GM12878 (cell line): Measurements from ENCODE around the gene ASB6. TPM values are rescaled to one million over a fixed set of nuclear protein-coding genes. Genes with fewer than 3 reads are reported as not detected.

Experiments
- ATAC-seq: fragments of 200-7000 bp; cut with Tn5 transposase; 3 replicates; pipeline ENCODE4 v1.9.1; 2020; ENCODE audit warnings: mild to moderate bottlenecking, moderate library complexity
- BruUV-seq: library from RNA; stranded (reverse); fragments of 400-500 nt; replicated peaks from 2 replicates; lab custom pipeline; 2021; lab: Mats Ljungman, UMichigan
- CTCF ChIA-PET: fragments of 300-600 bp; sonication (Branson Sonifier 250); formaldehyde crosslinking; extraction: SDS; loops from one replicate; lab custom pipeline; 2021; ENCODE audit warnings: inconsistent platforms; lab: Yijun Ruan, JAX
- POLR2A ChIA-PET: fragments of 350-600 bp; formaldehyde crosslinking; extraction: SDS; loops from one replicate; lab custom pipeline; 2021; ENCODE audit warnings: inconsistent platforms; lab: Charles Lee
- RAD21 ChIA-PET: fragments of 300-600 bp; sonication (Branson Sonifier 250); formaldehyde crosslinking; loops from one replicate; lab custom pipeline; 2023; ENCODE audit warnings: antibody characterized with exemption; ENCODE audit not compliant: unreplicated experiment; lab: Charles Lee
- SMC1A ChIA-PET: fragments of 300-600 bp; sonication (Branson Sonifier 250); formaldehyde crosslinking; loops from one replicate; lab custom pipeline; 2023; ENCODE audit not compliant: unreplicated experiment, uncharacterized antibody; lab: Charles Lee
- DNase-seq: peaks from one replicate; pipeline ENCODE4 v3.0.0-alpha.2; 2011; ENCODE audit warnings: low read depth, low spot score
- FAIRE-seq: peaks from 3 replicates; lab custom pipeline; 2011; peaks lifted over from hg19 to GRCh38; lab: Jason Lieb, UNC
- H2AFZ ChIP-seq: 2 replicates; pipeline ENCODE4 v1.6.0; 2011; ENCODE audit warnings: low read depth, low read length, control low read depth; ENCODE audit not compliant: control insufficient read depth
- H3K27ac ChIP-seq: 2 replicates; pipeline ENCODE4 v1.5.1; 2011; ENCODE audit warnings: control low read depth; ENCODE audit not compliant: control insufficient read depth, insufficient read depth
- H3K27me3 ChIP-seq, 2 experiments: replicated peaks in 1 of 2; 2 replicates each; pipeline versions ENCODE4 v1.6.0 to v1.6.1; 2011; ENCODE audit warnings: low read length in 1 of 2; ENCODE audit not compliant: control insufficient read depth in 2 of 2, insufficient read depth in 2 of 2
- H3K36me3 ChIP-seq, 2 experiments: 2 replicates each; pipeline ENCODE4 v1.5.1; 2011; ENCODE audit warnings: low read length in 1 of 2; ENCODE audit not compliant: control insufficient read depth in 2 of 2, insufficient read depth in 2 of 2
- H3K4me1 ChIP-seq: 2 replicates; pipeline ENCODE4 v1.6.1; 2011; ENCODE audit warnings: mild to moderate bottlenecking, low read length, moderate library complexity, mixed read lengths; ENCODE audit not compliant: control insufficient read depth, insufficient read depth
- H3K4me2 ChIP-seq: 2 replicates; pipeline ENCODE4 v1.6.0; 2011; ENCODE audit warnings: control low read depth; ENCODE audit not compliant: control insufficient read depth, insufficient read depth
- H3K4me3 ChIP-seq: fragments of 200-600 bp; sonication (generic); 2 replicates; pipeline ENCODE4 v1.5.1; 2016
- H3K79me2 ChIP-seq: 2 replicates; pipeline ENCODE4 v1.6.0; 2011; ENCODE audit warnings: low read length; ENCODE audit not compliant: control insufficient read depth, insufficient read depth
- H3K9ac ChIP-seq: 2 replicates; pipeline ENCODE4 v1.8.0; 2011; ENCODE audit warnings: low read length, control low read depth, mixed read lengths; ENCODE audit not compliant: control insufficient read depth, insufficient read depth
- H3K9me3 ChIP-seq: replicated peaks from 3 replicates; pipeline ENCODE4 v1.5.1; 2011; ENCODE audit warnings: mild to moderate bottlenecking, low read length; ENCODE audit not compliant: control insufficient read depth, insufficient read depth
- H4K20me1 ChIP-seq: 2 replicates; pipeline ENCODE4 v1.6.0; 2011; ENCODE audit not compliant: control insufficient read depth, insufficient read depth
- E4F1 ChIP-seq: fragments of 450-650 bp; IDR thresholded peaks from 2 replicates; pipeline ENCODE4 v1.6.1; 2018; ENCODE audit warnings: borderline replicate concordance, mild to moderate bottlenecking; ENCODE audit not compliant: partially characterized antibody
- PRDM15 ChIP-seq: fragments of 450-650 bp; formaldehyde crosslinking; IDR thresholded peaks from 2 replicates; pipeline ENCODE4 v1.4.0; 2020; ENCODE audit warnings: mild to moderate bottlenecking, moderate library complexity
- SKIL ChIP-seq: fragments of 450-650 bp; IDR thresholded peaks from 2 replicates; pipeline ENCODE4 v1.6.1; 2017; ENCODE audit warnings: mild to moderate bottlenecking, low read depth, inconsistent platforms; ENCODE audit not compliant: poor library complexity, severe bottlenecking
- SPI1 ChIP-seq: IDR thresholded peaks from 2 replicates; pipeline ENCODE4 v1.6.1; 2011; ENCODE audit warnings: low read depth, mild to moderate bottlenecking, low read length, moderate library complexity, borderline replicate concordance; ENCODE audit not compliant: insufficient read depth
- TCF3 ChIP-seq: IDR thresholded peaks from 2 replicates; pipeline ENCODE4 v1.6.1; 2012; ENCODE audit warnings: low read depth, mild to moderate bottlenecking, low read length, borderline replicate concordance; ENCODE audit not compliant: insufficient read depth
- YBX1 ChIP-seq: fragments of 450-650 bp; IDR thresholded peaks from 2 replicates; pipeline ENCODE4 v1.6.1; 2016; ENCODE audit warnings: antibody characterized with exemption
- YY1 ChIP-seq: IDR thresholded peaks from 2 replicates; pipeline ENCODE4 v1.6.1; 2011; ENCODE audit warnings: low read depth, mild to moderate bottlenecking, low read length
- WGBS: methylation state at CpG from one replicate; pipeline ENCODE4 v1.1.6; 2016; ENCODE audit warnings: low lambda C conversion rate; ENCODE audit not compliant: insufficient replicate concordance, insufficient coverage; ENCODE audit errors: missing lambda C conversion rate; 5-methylcytosine and 5-hydroxymethylcytosine counted together
- in situ Hi-C: fragments of 300-500 bp; cut with MboI; formaldehyde crosslinking; loops from 9 replicates; pipeline ENCODE4 v1.14.3; 2018; ENCODE audit warnings: mixed read lengths
- intact Hi-C: fragments of 100-400 bp; cut with micrococcal nuclease; formaldehyde crosslinking; loops from one replicate; pipeline ENCODE4 v1.14.2; 2022; ENCODE audit not compliant: unreplicated experiment
- polyA plus RNA-seq, 11 experiments: library from polyadenylated mRNA; depleted of rRNA in 4 of 11; unstranded in 6 of 11; stranded (reverse) in 5 of 11; fragments of >200 nt; fragmentation: Nextera tagmentation in 4 of 11; fragmentation: Illumina TruSeq in 1 of 11; extraction: Ambion mirVana in 4 of 11; extraction: Trizol in 1 of 11; gene quantifications; 1 replicate in 1 of 11; 2 replicates in 10 of 11; pipeline versions ENCODE4 v1.2.1 to v1.2.3, GENCODE V29; 2011 to 2016; ENCODE audit warnings: inconsistent platforms in 2 of 11, missing spikeins in 2 of 11, low read depth in 1 of 11
- total RNA-seq, 4 experiments: library from RNA; depleted of rRNA in 3 of 4; stranded (reverse); fragments of >200 nt in 3 of 4; fragmentation: Illumina TruSeq in 1 of 4; extraction: Trizol in 1 of 4; gene quantifications; 2 replicates each; pipeline versions ENCODE4 v1.2.1 to v1.2.3, GENCODE V29; 2013 to 2021
- TF ChIP-seq, protein P1 (sequence below): fragments of 450-650 bp; IDR thresholded peaks from 2 replicates; pipeline ENCODE4 v1.6.1; 2017; ENCODE audit warnings: mild to moderate bottlenecking, moderate library complexity

The ASB6 gene
- total and polyA plus RNA-seq, 10 of the 15 experiments (the other 5 are each of a cell fraction or from before 2014, with no cell fraction given) = 0.80 to 18.2 (median 9.9) TPM

- RAD21 ChIA-PET = interaction anchor here (0.7 to 3.4 kb wide), 11 partner anchors 12 to 457 kb away, joined by 3 to 61 read pairs (median 5); partner anchors contain the start of genes IER5L and NTMT1
- Histone ChIP-seq H3K4me3 (no peak overlapping the region), H3K36me3 (no peaks in the 10 kb centered on the region), H3K9ac (no peak overlapping the region), H3K9me3 (no peaks in the 10 kb centered on the region), H3K4me1 (peaks cover 20% of the 10 kb centered on the region), H2AFZ (no peak overlapping the region), H3K4me2 (peak overlapping the region; percentile 40; the same call in 1 of the 2 replicates), H3K27me3 (no peaks in the 10 kb centered on the region), H4K20me1 (no peaks in the 10 kb centered on the region), H3K27ac (no peak overlapping the region), H3K79me2 (no peaks in the 10 kb centered on the region)
- WGBS = 49% methylated on average over 6 of the region's 6 CpGs
- in situ Hi-C loops (no loop called here), intact Hi-C loops (no loop called here)
- ATAC-seq = peak; percentile 4
- POLR2A ChIA-PET = interaction anchor here (0.5 to 4.2 kb wide), 9 partner anchors 9 to 456 kb away, joined by 3 to 70 read pairs (median 5); partner anchors contain the start of gene IER5L
- no peak for DNase-seq
- SMC1A ChIA-PET = interaction anchor here (0.7 to 4.1 kb wide), 7 partner anchors 10 to 457 kb away, joined by 3 to 75 read pairs (median 3); no protein-coding TSS in a partner anchor
- FAIRE-seq = no peak
- CTCF ChIA-PET = interaction anchor here (0.6 to 3.4 kb wide), 19 partner anchors 9 to 464 kb away, joined by 3 to 18 read pairs (median 5); no protein-coding TSS in a partner anchor
- no TSS peak for BruUV-seq
- TF ChIP-seq PRDM15 (CRISPR knock-in tag) (no peak), TCF3 (no peak), YBX1 (no peak), SKIL (no peak), SPI1 (0 out of 2 replicates have a peak, but pooled peaks have one; percentile 23), YY1 (peak; percentile 58; the same call in 1 of the 2 replicates), E4F1 (peak; percentile 14)
- TF ChIP-seq, protein P1, sequence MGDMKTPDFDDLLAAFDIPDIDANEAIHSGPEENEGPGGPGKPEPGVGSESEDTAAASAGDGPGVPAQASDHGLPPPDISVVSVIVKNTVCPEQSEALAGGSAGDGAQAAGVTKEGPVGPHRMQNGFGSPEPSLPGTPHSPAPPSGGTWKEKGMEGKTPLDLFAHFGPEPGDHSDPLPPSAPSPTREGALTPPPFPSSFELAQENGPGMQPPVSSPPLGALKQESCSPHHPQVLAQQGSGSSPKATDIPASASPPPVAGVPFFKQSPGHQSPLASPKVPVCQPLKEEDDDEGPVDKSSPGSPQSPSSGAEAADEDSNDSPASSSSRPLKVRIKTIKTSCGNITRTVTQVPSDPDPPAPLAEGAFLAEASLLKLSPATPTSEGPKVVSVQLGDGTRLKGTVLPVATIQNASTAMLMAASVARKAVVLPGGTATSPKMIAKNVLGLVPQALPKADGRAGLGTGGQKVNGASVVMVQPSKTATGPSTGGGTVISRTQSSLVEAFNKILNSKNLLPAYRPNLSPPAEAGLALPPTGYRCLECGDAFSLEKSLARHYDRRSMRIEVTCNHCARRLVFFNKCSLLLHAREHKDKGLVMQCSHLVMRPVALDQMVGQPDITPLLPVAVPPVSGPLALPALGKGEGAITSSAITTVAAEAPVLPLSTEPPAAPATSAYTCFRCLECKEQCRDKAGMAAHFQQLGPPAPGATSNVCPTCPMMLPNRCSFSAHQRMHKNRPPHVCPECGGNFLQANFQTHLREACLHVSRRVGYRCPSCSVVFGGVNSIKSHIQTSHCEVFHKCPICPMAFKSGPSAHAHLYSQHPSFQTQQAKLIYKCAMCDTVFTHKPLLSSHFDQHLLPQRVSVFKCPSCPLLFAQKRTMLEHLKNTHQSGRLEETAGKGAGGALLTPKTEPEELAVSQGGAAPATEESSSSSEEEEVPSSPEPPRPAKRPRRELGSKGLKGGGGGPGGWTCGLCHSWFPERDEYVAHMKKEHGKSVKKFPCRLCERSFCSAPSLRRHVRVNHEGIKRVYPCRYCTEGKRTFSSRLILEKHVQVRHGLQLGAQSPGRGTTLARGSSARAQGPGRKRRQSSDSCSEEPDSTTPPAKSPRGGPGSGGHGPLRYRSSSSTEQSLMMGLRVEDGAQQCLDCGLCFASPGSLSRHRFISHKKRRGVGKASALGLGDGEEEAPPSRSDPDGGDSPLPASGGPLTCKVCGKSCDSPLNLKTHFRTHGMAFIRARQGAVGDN = peak; percentile 34; the same call in 1 of the 2 replicates
These were observed 45.9 kb downstream of the ASB6 start for GRCh38 chr9:129595903-129596540.
